HepG2 (cell line): ENCODE results near the gene ARG2. TPM values are rescaled to one million over a fixed set of nuclear protein-coding genes. Genes with fewer than 3 reads are reported as not detected.

Experiments
- CHCHD3 ChIP-seq: sonication (generic); formaldehyde crosslinking; IDR thresholded peaks from 2 replicates; pipeline ENCODE4 v1.8.0; 2022; ENCODE audit warnings: mild to moderate bottlenecking, missing genetic modification reagents, moderate library complexity
- ESRRA ChIP-seq: sonication (generic); formaldehyde crosslinking; IDR thresholded peaks from 2 replicates; pipeline ENCODE4 v1.5.1; 2020; ENCODE audit warnings: mild to moderate bottlenecking, low read depth, missing genetic modification reagents
- FOXO1 ChIP-seq: sonication (generic); formaldehyde crosslinking; IDR thresholded peaks from 2 replicates; pipeline ENCODE4 v1.4.0; 2020; ENCODE audit warnings: missing genetic modification reagents
- GATAD2A ChIP-seq: IDR thresholded peaks from 2 replicates; pipeline ENCODE4 v1.6.1; 2016
- KDM5B ChIP-seq: sonication (generic); formaldehyde crosslinking; IDR thresholded peaks from 2 replicates; pipeline ENCODE4 v1.4.0; 2020; ENCODE audit warnings: missing genetic modification reagents, mild to moderate bottlenecking, borderline replicate concordance
- MAFF ChIP-seq: IDR thresholded peaks from 2 replicates; pipeline ENCODE4 v1.6.1; 2011; ENCODE audit warnings: low read depth, low read length, improper control_type of control experiment
- MAZ ChIP-seq, 2 experiments: sonication (generic) in 1 of 2; formaldehyde crosslinking in 1 of 2; IDR thresholded peaks; 2 replicates each; pipeline versions ENCODE4 v1.5.0 to v1.6.1; 2012 to 2020; ENCODE audit warnings: low read depth in 2 of 2, mild to moderate bottlenecking in 2 of 2, borderline replicate concordance in 1 of 2, improper control_type of control experiment in 1 of 2, low read length in 1 of 2, missing genetic modification reagents in 1 of 2, moderate library complexity in 1 of 2
- SIN3B ChIP-seq: fragments of 150-350 bp; IDR thresholded peaks from 2 replicates; pipeline ENCODE4 v1.6.1; 2014; ENCODE audit warnings: low read length
- YEATS4 ChIP-seq: sonication (generic); formaldehyde crosslinking; IDR thresholded peaks from 2 replicates; pipeline ENCODE4 v1.4.0; 2020; ENCODE audit warnings: missing genetic modification reagents, borderline replicate concordance
- ZMYM4 ChIP-seq: sonication (generic); formaldehyde crosslinking; IDR thresholded peaks from 2 replicates; pipeline ENCODE4 v1.8.1; 2023; ENCODE audit warnings: mild to moderate bottlenecking, missing genetic modification reagents
- ZNF333 ChIP-seq: sonication (generic); formaldehyde crosslinking; IDR thresholded peaks from 2 replicates; pipeline ENCODE4 v1.4.0; 2020; ENCODE audit warnings: mild to moderate bottlenecking, missing genetic modification reagents, borderline replicate concordance
- ZNF547 ChIP-seq: sonication (generic); formaldehyde crosslinking; IDR thresholded peaks from 2 replicates; pipeline ENCODE4 v1.5.1; 2020; ENCODE audit warnings: mild to moderate bottlenecking, missing genetic modification reagents
- ZNF563 ChIP-seq: sonication (generic); formaldehyde crosslinking; IDR thresholded peaks from 2 replicates; pipeline ENCODE4 v1.8.0; 2022; ENCODE audit warnings: mild to moderate bottlenecking, moderate library complexity, missing genetic modification reagents
- polyA plus RNA-seq, 8 experiments: library from polyadenylated mRNA; depleted of rRNA in 3 of 8; stranded (reverse) in 7 of 8; unstranded in 1 of 8; fragments of >200 nt; fragmentation: Illumina TruSeq in 4 of 8; extraction: Trizol in 4 of 8; gene quantifications; 2 replicates each; pipeline versions ENCODE4 v1.2.1 to v1.2.3, GENCODE V29; 2011 to 2016; ENCODE audit warnings: low read depth in 4 of 8, missing spikeins in 1 of 8, mixed read lengths in 1 of 8; ENCODE audit not compliant: insufficient read depth in 1 of 8
- total RNA-seq, 5 experiments: library from RNA; depleted of rRNA; stranded (reverse); fragments of >200 nt; fragmentation: Illumina TruSeq; extraction: Trizol; gene quantifications; 2 replicates each; pipeline ENCODE4 v1.2.3, GENCODE V29; 2016; ENCODE audit warnings: low read depth in 1 of 5
- TF ChIP-seq, protein P1 (sequence below): sonication (generic); formaldehyde crosslinking; IDR thresholded peaks from 2 replicates; pipeline ENCODE4 v1.4.0; 2020; ENCODE audit warnings: mild to moderate bottlenecking, missing genetic modification reagents
- TF ChIP-seq, protein P2 (sequence below): sonication (generic); formaldehyde crosslinking; IDR thresholded peaks from 2 replicates; pipeline ENCODE4 v1.5.0; 2020; ENCODE audit warnings: mild to moderate bottlenecking, missing genetic modification reagents
- TF ChIP-seq, protein P3 (sequence below): sonication (generic); formaldehyde crosslinking; IDR thresholded peaks from 2 replicates; pipeline ENCODE4 v1.4.0; 2020; ENCODE audit warnings: missing genetic modification reagents; ENCODE audit errors: not compliant biosample characterization
- TF ChIP-seq, protein P4 (sequence below): sonication (generic); formaldehyde crosslinking; IDR thresholded peaks from 2 replicates; pipeline ENCODE4 v1.4.0; 2020; ENCODE audit warnings: missing genetic modification reagents, borderline replicate concordance
- TF ChIP-seq, protein P5 (sequence below): sonication (generic); formaldehyde crosslinking; IDR thresholded peaks from 2 replicates; pipeline ENCODE4 v1.4.0; 2020; ENCODE audit warnings: mild to moderate bottlenecking, missing genetic modification reagents, borderline replicate concordance

ARG2 gene
- total and polyA plus RNA-seq, 2 of the 13 experiments (the other 11 are each of a cell fraction or from before 2014, with no cell fraction given) = 37.5 to 73.6 TPM

DNA sequence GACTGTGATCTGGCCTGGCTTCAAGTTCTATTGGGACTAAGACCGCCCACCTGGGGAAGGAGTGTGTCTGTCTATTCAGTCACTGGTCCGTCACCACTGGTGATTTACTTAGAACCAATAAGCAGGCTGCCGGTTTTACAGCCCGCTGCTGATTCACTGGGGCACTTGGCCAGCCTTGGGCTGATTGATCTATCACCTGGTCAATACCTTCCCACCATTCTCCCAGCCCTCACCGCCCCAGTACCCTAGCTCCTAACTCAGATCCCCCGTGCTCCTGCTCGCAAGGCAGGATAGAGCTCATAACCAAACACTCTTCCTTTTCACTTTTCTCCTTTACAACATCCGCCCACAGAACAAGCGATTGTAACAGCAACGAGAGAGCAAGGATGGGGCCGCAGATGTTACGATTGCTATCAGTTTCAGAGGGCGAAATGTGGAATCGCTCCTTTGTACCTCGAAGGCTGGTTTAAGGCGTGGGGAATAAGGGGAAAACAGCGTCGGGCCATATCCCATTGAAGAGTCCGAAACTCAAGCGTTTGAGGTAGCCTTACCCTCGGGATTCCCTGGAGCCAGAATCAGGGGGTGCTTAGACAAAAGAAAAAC, 75.2 kb downstream of the ARG2 start (continued):
- TF ChIP-seq MAZ (IDR thresholded peaks at IDR 0.05; ENCODE audit: borderline replicate concordance, low read depth, low read length) (no peak), MAZ (CRISPR knock-in tag; IDR thresholded peaks at IDR 0.05; ENCODE audit: low read depth) (no peak), CHCHD3 (no peak), MAFF (no peak), ZMYM4 (CRISPR knock-in tag) (peak; percentile 78; the same call in 1 of the 2 replicates), ZNF563 (CRISPR knock-in tag) (no peak), FOXO1 (CRISPR knock-in tag) (no peak), ESRRA (no peak), SIN3B (no peak), YEATS4 (peak; percentile 23; the same call in 1 of the 2 replicates), KDM5B (CRISPR knock-in tag) (no peak), ZNF547 (no peak), GATAD2A (CRISPR knock-in tag) (peak; percentile 44), ZNF333 (no peak)
- TF ChIP-seq, protein P1, sequence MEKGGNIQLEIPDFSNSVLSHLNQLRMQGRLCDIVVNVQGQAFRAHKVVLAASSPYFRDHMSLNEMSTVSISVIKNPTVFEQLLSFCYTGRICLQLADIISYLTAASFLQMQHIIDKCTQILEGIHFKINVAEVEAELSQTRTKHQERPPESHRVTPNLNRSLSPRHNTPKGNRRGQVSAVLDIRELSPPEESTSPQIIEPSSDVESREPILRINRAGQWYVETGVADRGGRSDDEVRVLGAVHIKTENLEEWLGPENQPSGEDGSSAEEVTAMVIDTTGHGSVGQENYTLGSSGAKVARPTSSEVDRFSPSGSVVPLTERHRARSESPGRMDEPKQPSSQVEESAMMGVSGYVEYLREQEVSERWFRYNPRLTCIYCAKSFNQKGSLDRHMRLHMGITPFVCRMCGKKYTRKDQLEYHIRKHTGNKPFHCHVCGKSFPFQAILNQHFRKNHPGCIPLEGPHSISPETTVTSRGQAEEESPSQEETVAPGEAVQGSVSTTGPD (CRISPR knock-in tag) = no peak
- TF ChIP-seq, protein P2, sequence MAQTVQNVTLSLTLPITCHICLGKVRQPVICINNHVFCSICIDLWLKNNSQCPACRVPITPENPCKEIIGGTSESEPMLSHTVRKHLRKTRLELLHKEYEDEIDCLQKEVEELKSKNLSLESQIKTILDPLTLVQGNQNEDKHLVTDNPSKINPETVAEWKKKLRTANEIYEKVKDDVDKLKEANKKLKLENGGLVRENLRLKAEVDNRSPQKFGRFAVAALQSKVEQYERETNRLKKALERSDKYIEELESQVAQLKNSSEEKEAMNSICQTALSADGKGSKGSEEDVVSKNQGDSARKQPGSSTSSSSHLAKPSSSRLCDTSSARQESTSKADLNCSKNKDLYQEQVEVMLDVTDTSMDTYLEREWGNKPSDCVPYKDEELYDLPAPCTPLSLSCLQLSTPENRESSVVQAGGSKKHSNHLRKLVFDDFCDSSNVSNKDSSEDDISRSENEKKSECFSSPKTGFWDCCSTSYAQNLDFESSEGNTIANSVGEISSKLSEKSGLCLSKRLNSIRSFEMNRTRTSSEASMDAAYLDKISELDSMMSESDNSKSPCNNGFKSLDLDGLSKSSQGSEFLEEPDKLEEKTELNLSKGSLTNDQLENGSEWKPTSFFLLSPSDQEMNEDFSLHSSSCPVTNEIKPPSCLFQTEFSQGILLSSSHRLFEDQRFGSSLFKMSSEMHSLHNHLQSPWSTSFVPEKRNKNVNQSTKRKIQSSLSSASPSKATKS (CRISPR knock-in tag) = no peak
- TF ChIP-seq, protein P3, sequence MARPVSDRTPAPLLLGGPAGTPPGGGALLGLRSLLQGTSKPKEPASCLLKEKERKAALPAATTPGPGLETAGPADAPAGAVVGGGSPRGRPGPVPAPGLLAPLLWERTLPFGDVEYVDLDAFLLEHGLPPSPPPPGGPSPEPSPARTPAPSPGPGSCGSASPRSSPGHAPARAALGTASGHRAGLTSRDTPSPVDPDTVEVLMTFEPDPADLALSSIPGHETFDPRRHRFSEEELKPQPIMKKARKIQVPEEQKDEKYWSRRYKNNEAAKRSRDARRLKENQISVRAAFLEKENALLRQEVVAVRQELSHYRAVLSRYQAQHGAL = no peak
- TF ChIP-seq, protein P4, sequence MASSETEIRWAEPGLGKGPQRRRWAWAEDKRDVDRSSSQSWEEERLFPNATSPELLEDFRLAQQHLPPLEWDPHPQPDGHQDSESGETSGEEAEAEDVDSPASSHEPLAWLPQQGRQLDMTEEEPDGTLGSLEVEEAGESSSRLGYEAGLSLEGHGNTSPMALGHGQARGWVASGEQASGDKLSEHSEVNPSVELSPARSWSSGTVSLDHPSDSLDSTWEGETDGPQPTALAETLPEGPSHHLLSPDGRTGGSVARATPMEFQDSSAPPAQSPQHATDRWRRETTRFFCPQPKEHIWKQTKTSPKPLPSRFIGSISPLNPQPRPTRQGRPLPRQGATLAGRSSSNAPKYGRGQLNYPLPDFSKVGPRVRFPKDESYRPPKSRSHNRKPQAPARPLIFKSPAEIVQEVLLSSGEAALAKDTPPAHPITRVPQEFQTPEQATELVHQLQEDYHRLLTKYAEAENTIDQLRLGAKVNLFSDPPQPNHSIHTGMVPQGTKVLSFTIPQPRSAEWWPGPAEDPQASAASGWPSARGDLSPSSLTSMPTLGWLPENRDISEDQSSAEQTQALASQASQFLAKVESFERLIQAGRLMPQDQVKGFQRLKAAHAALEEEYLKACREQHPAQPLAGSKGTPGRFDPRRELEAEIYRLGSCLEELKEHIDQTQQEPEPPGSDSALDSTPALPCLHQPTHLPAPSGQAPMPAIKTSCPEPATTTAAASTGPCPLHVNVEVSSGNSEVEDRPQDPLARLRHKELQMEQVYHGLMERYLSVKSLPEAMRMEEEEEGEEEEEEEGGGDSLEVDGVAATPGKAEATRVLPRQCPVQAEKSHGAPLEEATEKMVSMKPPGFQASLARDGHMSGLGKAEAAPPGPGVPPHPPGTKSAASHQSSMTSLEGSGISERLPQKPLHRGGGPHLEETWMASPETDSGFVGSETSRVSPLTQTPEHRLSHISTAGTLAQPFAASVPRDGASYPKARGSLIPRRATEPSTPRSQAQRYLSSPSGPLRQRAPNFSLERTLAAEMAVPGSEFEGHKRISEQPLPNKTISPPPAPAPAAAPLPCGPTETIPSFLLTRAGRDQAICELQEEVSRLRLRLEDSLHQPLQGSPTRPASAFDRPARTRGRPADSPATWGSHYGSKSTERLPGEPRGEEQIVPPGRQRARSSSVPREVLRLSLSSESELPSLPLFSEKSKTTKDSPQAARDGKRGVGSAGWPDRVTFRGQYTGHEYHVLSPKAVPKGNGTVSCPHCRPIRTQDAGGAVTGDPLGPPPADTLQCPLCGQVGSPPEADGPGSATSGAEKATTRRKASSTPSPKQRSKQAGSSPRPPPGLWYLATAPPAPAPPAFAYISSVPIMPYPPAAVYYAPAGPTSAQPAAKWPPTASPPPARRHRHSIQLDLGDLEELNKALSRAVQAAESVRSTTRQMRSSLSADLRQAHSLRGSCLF (CRISPR knock-in tag) = no peak
- TF ChIP-seq, protein P5, sequence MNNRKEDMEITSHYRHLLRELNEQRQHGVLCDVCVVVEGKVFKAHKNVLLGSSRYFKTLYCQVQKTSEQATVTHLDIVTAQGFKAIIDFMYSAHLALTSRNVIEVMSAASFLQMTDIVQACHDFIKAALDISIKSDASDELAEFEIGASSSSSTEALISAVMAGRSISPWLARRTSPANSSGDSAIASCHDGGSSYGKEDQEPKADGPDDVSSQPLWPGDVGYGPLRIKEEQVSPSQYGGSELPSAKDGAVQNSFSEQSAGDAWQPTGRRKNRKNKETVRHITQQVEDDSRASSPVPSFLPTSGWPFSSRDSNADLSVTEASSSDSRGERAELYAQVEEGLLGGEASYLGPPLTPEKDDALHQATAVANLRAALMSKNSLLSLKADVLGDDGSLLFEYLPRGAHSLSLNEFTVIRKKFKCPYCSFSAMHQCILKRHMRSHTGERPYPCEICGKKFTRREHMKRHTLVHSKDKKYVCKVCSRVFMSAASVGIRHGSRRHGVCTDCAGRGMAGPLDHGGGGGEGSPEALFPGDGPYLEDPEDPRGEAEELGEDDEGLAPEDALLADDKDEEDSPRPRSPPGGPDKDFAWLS (CRISPR knock-in tag) = no peak
